ENCODE data around the gene BEST2. TPM values are rescaled to one million over a fixed set of nuclear protein-coding genes. Genes with fewer than 3 reads are reported as not detected.

The BEST2 gene
- total RNA-seq, 2 donors from 2014 or later = not detected

GRCh38 chr19:12783849-12784393, 32.3 kb downstream of the BEST2 start:
- intact Hi-C loops (cut with DNase I) = no loop called here
- peak; percentile 82 for DNase-seq
- ATAC-seq = peak in 1 of 2 donors; percentile 34

DNA sequence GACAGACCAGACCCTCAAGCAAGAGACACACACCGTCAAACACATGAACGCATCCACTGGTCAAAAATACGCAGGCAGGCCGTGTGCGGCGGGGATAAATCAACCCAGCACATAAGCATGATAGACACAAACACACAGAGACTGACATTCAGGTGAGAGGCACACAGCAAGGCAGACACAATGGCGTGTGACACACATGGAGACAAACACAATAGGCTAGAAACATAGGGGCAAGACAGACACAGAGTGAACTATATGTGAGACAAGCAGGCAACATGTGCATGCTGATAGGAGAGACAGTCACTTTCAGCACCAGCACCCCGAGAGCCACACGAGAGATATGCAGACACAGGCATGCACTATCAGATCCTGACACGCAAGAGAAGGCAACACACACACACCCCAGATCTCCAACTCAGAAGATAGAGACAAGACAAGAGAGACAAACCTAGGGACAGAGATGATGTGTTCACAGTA, 32.8 kb downstream of the BEST2 start:
- intact Hi-C loops (cut with DNase I) = no loop called here
- no peak for ATAC-seq
- DNase-seq = no peak

GRCh38 chr19:12784871-12785430, 33.4 kb downstream of the BEST2 start:
- no peak for ATAC-seq
- intact Hi-C loops (cut with DNase I) = no loop called here

GRCh38 chr19:12785431-12786031, 33.9 kb downstream of the BEST2 start:
- ATAC-seq = no peak
- intact Hi-C loops (cut with DNase I) = no loop called here
- no peak for DNase-seq

More at GRCh38 chr19:12784871-12785430, 33.4 kb downstream of the BEST2 start:
- no peak for DNase-seq

DNA sequence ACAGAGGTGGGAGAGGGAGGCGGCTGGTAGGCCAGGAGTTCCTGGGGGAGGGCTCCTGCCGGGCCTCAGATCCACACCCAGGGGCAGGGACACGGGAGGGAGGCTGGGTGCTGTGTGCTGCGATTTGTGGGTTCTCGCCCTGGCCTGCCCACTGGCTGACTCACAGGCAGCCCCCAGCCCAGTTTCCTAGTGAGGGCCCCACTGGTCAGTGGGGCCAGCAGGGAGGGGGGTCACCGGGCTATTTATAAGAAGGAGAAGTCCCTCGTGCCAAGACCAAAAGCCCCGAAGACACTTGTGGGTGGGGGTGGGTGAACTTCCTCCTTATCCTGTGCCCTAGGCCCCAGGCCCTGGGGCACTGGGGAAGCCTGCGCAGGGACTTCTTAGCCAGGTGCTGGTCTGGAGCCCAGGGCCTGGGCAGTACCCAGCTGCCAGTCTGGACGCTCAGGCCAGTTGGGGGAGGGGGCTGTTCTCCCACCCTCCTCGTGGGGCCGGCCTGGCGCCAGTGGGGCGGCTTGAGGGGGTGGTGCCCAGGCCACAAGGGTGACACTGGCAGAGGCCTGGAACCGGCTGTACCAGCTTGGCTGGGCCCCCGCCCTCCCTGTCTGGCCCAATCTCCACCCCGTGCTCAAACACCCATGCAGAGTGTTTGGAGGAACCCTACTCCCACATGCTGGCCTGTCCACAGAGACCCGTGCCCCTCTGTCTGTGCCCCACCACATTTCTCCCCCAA, 34.7 kb downstream of the BEST2 start:
- intact Hi-C loops (cut with DNase I) = no loop called here
- no peak for ATAC-seq

DNA sequence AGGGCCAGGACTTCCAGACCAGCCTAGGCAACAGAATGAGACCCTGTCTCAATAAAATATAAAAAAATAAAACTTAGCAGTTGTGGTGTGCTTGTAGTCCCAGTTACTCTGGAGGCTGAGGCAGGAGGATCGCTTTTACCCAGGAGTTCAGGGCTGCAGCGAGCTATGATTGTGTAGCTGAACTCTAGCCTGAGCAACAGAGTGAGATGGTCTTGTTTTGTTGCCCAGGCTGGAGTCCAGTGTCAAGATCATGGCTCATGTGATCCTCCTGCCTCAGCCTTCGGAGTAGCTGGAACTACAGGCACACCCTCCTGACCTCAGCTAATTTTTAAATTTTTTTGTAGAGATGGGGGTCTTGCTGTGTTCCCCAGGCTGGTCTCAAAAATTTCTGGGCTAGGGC, 35.4 kb downstream of the BEST2 start:
- ATAC-seq (no peak), DNase-seq (no peak)
- intact Hi-C loops (cut with DNase I) = no loop called here

More for the DNA sequence above, 34.7 kb downstream of the BEST2 start:
- DNase-seq = peak; percentile 72

GRCh38 chr19:12787458-12787857, 35.9 kb downstream of the BEST2 start:
- DNase-seq (no peak), ATAC-seq (no peak)
- intact Hi-C loops (cut with DNase I) = no loop called here

GRCh38 chr19:12788042-12788681, 36.6 kb downstream of the BEST2 start:
- ATAC-seq (no peak), DNase-seq (no peak)
- intact Hi-C loops (cut with DNase I) = no loop called here

- DNase-seq (peak; percentile 92), ATAC-seq (no peak)
- intact Hi-C loops (cut with DNase I) = no loop called here
These were observed 37.1 kb downstream of the BEST2 start for GRCh38 chr19:12788682-12789097.

- intact Hi-C loops (cut with DNase I) = no loop called here
- DNase-seq (no peak), ATAC-seq (no peak)
These were observed 37.7 kb downstream of the BEST2 start for GRCh38 chr19:12789098-12789903.

DNA sequence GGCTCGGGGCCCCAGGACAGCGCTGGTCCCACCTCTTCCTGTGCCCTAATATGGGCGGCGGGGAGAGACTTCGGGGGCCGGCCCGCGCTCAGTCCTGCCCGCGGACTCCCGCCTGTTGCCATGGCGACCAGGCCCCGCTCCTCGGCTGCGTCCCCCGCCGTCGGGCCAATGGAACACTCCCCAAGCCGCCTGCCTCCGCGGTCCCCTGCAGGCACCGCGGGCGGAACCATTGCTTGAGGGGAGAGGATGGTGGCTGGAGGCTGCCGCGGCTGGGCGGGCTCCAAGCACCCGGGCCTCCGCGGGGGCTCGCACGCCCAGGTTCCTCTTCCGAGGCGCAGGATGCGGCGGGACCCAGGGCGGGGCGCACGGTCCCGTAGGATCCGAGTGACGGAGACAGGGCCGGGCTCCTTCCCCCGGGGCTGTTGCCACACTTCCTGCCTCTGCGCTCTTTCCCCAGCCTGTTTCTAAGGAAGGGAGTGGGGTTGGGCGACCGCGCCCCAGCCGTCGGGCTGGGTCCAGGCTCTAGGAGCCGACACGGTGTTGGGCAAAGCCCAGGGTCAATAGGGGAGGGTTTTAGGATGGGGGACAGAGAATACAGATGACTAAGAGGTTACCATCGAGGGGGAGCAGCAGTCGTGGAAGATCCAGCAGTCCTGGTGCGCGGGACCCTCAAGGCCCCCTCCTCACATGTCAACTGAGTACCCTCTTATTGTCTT, 38.5 kb downstream of the BEST2 start:
- intact Hi-C loops (cut with DNase I) = no loop called here
- ATAC-seq (peak; percentile 48 to 50), DNase-seq (peak; percentile 98)

DNA sequence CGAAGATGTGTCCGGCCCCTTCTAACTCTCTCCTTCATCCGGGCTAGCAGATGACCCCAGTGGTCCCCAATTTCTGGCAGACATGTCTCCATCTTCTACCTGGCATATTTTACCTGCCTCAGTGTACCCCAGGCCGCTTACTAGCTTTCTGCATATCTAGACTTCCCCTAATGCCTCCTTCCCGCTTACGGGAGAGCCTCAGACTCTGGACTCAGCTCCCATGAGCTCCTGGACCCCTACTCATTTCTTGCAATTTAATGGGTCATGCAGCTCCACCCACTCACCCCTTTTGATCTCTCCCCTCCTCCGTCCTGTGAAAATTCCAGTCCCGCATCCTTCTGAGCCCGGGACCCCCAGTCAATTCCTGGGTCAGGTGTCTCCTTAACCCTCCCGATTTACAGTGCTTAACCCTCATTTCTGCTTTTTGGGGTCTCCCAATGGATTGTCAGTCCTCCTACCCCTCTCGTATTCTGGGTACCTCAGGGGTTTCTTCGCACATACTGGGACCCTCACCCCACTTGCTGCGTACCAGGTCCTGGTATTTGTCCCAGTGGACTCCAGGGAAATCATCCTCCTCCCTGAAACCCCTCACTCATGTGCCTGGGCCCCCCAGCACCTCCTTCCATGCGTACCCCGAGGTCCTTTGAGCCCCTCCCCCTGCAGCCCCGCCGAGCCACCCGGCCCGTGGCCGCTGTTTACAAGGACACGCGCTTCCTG, 39.2 kb downstream of the BEST2 start:
- ATAC-seq (no peak), DNase-seq (no peak)
- intact Hi-C loops (cut with DNase I) = no loop called here

DNA sequence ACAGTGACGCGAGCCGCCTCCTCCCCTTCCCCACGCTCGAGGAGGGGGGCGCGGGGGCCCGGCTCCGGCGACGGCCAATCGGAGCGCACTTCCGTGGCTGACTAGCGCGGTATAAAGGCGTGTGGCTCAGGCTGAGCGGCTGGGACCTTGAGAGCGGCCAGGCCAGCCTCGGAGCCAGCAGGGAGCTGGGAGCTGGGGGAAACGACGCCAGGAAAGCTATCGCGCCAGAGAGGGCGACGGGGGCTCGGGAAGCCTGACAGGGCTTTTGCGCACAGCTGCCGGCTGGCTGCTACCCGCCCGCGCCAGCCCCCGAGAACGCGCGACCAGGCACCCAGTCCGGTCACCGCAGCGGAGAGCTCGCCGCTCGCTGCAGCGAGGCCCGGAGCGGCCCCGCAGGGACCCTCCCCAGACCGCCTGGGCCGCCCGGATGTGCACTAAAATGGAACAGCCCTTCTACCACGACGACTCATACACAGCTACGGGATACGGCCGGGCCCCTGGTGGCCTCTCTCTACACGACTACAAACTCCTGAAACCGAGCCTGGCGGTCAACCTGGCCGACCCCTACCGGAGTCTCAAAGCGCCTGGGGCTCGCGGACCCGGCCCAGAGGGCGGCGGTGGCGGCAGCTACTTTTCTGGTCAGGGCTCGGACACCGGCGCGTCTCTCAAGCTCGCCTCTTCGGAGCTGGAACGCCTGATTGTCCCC, 39.9 kb downstream of the BEST2 start, which contains the start of gene JUNB:
TSS of gene JUNB (plus strand) at position 142 of the 706 bp plus-strand sequence. CDS start at position 428, 286 bp downstream.
- ATAC-seq (peak; percentile 65), DNase-seq (peak; percentile 99)
- intact Hi-C loops (cut with DNase I) = loop anchor here in 1 of 2 donors (2.0 kb wide), 1 partner anchor 15 kb away; no protein-coding TSS in a partner anchor

DNA sequence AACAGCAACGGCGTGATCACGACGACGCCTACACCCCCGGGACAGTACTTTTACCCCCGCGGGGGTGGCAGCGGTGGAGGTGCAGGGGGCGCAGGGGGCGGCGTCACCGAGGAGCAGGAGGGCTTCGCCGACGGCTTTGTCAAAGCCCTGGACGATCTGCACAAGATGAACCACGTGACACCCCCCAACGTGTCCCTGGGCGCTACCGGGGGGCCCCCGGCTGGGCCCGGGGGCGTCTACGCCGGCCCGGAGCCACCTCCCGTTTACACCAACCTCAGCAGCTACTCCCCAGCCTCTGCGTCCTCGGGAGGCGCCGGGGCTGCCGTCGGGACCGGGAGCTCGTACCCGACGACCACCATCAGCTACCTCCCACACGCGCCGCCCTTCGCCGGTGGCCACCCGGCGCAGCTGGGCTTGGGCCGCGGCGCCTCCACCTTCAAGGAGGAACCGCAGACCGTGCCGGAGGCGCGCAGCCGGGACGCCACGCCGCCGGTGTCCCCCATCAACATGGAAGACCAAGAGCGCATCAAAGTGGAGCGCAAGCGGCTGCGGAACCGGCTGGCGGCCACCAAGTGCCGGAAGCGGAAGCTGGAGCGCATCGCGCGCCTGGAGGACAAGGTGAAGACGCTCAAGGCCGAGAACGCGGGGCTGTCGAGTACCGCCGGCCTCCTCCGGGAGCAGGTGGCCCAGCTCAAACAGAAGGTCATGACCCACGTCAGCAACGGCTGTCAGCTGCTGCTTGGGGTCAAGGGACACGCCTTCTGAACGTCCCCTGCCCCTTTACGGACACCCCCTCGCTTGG, 40.7 kb downstream of the BEST2 start:
- DNase-seq = peak; percentile 78
- intact Hi-C loops (cut with DNase I) = loop anchor here in 1 of 2 donors (2.0 kb wide), 1 partner anchor 15 kb away; no protein-coding TSS in a partner anchor
- no peak for ATAC-seq

DNA sequence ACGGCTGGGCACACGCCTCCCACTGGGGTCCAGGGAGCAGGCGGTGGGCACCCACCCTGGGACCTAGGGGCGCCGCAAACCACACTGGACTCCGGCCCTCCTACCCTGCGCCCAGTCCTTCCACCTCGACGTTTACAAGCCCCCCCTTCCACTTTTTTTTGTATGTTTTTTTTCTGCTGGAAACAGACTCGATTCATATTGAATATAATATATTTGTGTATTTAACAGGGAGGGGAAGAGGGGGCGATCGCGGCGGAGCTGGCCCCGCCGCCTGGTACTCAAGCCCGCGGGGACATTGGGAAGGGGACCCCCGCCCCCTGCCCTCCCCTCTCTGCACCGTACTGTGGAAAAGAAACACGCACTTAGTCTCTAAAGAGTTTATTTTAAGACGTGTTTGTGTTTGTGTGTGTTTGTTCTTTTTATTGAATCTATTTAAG, 41.3 kb downstream of the BEST2 start:
- no peak for ATAC-seq
- intact Hi-C loops (cut with DNase I) = loop anchor here in 1 of 2 donors (2.0 kb wide), 1 partner anchor 16 kb away; no protein-coding TSS in a partner anchor
- DNase-seq = no peak
